Measurements from ENCODE around the gene RNASE4. TPM values are rescaled to one million over a fixed set of nuclear protein-coding genes. Genes with fewer than 3 reads are reported as not detected.

RNASE4 gene
- total and polyA plus RNA-seq, 10 of the 15 experiments (the other 5 are each of a cell fraction or from before 2014, with no cell fraction given): 0.87 to 2.6 (median 1.3) TPM

DNA sequence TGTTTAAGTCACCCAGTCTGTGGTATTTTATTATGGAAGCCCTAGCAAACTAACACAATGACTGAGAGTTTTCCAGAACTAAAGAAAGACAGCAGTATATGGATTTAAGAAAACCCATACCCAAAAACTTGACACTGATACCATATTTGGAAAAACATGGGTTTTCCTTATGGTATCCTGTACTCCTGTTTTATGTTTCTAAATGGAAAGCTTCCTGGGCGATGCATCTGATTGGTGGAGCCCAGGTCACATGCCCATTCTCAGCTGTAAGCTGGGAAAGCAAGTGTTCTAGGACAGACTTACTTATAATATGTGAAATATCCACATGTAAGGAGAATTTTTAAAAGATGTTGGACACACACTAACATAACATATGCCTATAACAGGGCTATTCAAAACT, 4.5 kb upstream of the RNASE4 start (continued):
- TF ChIP-seq SIN3A (IDR thresholded peaks at IDR 0.05; ENCODE audit: low read depth, low read length) (no peak), SMC3 (IDR thresholded peaks at IDR 0.05; ENCODE audit: borderline replicate concordance, low read length) (no peak), CREM (IDR thresholded peaks at IDR 0.05; ENCODE audit: low read depth) (no peak), IKZF2 (IDR thresholded peaks at IDR 0.05) (peak in 1 of 2 experiments; percentile 37; a peak in 1 of 4 replicates), ZNF274 (IDR thresholded peaks at IDR 0.05; ENCODE audit: insufficient read depth, insufficient read length) (no peak), SMAD5 (IDR thresholded peaks at IDR 0.05; ENCODE audit: low read depth) (no peak), JUND (IDR thresholded peaks at IDR 0.05; ENCODE audit: low read depth, low read length) (no peak), NBN (IDR thresholded peaks at IDR 0.05) (no peak), MTA2 (IDR thresholded peaks at IDR 0.05; ENCODE audit: low read depth) (no peak), CHD1 (IDR thresholded peaks at IDR 0.05; ENCODE audit: low read depth, low read length) (no peak), BRCA1 (IDR thresholded peaks at IDR 0.05; ENCODE audit: low read depth, low read length) (no peak), BCL11A (IDR thresholded peaks at IDR 0.05; ENCODE audit: low read depth, low read length) (no peak), RBBP5 (conservative IDR thresholded peaks at IDR 0.05) (no peak), ZBED1 (IDR thresholded peaks at IDR 0.05; ENCODE audit: borderline replicate concordance) (no peak), SUZ12 (IDR thresholded peaks at IDR 0.05; ENCODE audit: unreplicated experiment) (no peak), KAT2A (conservative IDR thresholded peaks at IDR 0.05; ENCODE audit: control insufficient read depth, low read depth, low read length) (no peak), MXI1 (IDR thresholded peaks at IDR 0.05; ENCODE audit: low read depth, low read length) (no peak)
- TF ChIP-seq, protein P1, sequence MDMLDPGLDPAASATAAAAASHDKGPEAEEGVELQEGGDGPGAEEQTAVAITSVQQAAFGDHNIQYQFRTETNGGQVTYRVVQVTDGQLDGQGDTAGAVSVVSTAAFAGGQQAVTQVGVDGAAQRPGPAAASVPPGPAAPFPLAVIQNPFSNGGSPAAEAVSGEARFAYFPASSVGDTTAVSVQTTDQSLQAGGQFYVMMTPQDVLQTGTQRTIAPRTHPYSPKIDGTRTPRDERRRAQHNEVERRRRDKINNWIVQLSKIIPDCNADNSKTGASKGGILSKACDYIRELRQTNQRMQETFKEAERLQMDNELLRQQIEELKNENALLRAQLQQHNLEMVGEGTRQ (IDR thresholded peaks at IDR 0.05; ENCODE audit: borderline replicate concordance, low read depth, low read length): peak; percentile 67; the same call in 1 of the 2 replicates
- TF ChIP-seq, protein P2, sequence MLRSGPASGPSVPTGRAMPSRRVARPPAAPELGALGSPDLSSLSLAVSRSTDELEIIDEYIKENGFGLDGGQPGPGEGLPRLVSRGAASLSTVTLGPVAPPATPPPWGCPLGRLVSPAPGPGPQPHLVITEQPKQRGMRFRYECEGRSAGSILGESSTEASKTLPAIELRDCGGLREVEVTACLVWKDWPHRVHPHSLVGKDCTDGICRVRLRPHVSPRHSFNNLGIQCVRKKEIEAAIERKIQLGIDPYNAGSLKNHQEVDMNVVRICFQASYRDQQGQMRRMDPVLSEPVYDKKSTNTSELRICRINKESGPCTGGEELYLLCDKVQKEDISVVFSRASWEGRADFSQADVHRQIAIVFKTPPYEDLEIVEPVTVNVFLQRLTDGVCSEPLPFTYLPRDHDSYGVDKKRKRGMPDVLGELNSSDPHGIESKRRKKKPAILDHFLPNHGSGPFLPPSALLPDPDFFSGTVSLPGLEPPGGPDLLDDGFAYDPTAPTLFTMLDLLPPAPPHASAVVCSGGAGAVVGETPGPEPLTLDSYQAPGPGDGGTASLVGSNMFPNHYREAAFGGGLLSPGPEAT (IDR thresholded peaks at IDR 0.05; ENCODE audit: low read depth): 0 out of 2 replicates have a peak, but pooled peaks have one; percentile 23
- TF ChIP-seq, protein P3, sequence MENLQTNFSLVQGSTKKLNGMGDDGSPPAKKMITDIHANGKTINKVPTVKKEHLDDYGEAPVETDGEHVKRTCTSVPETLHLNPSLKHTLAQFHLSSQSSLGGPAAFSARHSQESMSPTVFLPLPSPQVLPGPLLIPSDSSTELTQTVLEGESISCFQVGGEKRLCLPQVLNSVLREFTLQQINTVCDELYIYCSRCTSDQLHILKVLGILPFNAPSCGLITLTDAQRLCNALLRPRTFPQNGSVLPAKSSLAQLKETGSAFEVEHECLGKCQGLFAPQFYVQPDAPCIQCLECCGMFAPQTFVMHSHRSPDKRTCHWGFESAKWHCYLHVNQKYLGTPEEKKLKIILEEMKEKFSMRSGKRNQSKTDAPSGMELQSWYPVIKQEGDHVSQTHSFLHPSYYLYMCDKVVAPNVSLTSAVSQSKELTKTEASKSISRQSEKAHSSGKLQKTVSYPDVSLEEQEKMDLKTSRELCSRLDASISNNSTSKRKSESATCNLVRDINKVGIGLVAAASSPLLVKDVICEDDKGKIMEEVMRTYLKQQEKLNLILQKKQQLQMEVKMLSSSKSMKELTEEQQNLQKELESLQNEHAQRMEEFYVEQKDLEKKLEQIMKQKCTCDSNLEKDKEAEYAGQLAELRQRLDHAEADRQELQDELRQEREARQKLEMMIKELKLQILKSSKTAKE (IDR thresholded peaks at IDR 0.05; ENCODE audit: low read depth, poor library complexity, severe bottlenecking): no peak
- TF ChIP-seq, protein P4, sequence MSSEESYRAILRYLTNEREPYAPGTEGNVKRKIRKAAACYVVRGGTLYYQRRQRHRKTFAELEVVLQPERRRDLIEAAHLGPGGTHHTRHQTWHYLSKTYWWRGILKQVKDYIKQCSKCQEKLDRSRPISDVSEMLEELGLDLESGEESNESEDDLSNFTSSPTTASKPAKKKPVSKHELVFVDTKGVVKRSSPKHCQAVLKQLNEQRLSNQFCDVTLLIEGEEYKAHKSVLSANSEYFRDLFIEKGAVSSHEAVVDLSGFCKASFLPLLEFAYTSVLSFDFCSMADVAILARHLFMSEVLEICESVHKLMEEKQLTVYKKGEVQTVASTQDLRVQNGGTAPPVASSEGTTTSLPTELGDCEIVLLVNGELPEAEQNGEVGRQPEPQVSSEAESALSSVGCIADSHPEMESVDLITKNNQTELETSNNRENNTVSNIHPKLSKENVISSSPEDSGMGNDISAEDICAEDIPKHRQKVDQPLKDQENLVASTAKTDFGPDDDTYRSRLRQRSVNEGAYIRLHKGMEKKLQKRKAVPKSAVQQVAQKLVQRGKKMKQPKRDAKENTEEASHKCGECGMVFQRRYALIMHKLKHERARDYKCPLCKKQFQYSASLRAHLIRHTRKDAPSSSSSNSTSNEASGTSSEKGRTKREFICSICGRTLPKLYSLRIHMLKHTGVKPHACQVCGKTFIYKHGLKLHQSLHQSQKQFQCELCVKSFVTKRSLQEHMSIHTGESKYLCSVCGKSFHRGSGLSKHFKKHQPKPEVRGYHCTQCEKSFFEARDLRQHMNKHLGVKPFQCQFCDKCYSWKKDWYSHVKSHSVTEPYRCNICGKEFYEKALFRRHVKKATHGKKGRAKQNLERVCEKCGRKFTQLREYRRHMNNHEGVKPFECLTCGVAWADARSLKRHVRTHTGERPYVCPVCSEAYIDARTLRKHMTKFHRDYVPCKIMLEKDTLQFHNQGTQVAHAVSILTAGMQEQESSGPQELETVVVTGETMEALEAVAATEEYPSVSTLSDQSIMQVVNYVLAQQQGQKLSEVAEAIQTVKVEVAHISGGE (CRISPR knock-in tag; IDR thresholded peaks at IDR 0.05): no peak
- TF ChIP-seq, protein P5, sequence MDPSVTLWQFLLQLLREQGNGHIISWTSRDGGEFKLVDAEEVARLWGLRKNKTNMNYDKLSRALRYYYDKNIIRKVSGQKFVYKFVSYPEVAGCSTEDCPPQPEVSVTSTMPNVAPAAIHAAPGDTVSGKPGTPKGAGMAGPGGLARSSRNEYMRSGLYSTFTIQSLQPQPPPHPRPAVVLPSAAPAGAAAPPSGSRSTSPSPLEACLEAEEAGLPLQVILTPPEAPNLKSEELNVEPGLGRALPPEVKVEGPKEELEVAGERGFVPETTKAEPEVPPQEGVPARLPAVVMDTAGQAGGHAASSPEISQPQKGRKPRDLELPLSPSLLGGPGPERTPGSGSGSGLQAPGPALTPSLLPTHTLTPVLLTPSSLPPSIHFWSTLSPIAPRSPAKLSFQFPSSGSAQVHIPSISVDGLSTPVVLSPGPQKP (IDR thresholded peaks at IDR 0.05; ENCODE audit: low read depth, low read length): no peak
- TF ChIP-seq, protein P6, sequence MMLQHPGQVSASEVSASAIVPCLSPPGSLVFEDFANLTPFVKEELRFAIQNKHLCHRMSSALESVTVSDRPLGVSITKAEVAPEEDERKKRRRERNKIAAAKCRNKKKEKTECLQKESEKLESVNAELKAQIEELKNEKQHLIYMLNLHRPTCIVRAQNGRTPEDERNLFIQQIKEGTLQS (IDR thresholded peaks at IDR 0.05; ENCODE audit: borderline replicate concordance, extremely low read depth, low read depth, low read length): peak; percentile 52; the same call in 1 of the 2 replicates

Data from GM12878 (cell line).